K562 (cell line): ENCODE measurements around the gene ADGRB2. TPM values are rescaled to one million over a fixed set of nuclear protein-coding genes. Genes with fewer than 3 reads are reported as not detected.

Experiments used
- BRF2 ChIP-seq: IDR thresholded peaks from 3 replicates; pipeline ENCODE4 v1.6.1; 2011; ENCODE audit warnings: borderline replicate concordance, mild to moderate bottlenecking; ENCODE audit not compliant: insufficient read length, insufficient read depth
- E2F5 ChIP-seq: sonication (generic); formaldehyde crosslinking; IDR thresholded peaks from 2 replicates; pipeline ENCODE4 v1.8.0; 2022; ENCODE audit warnings: mild to moderate bottlenecking, missing genetic modification reagents
- EHMT2 ChIP-seq: fragments of 450-650 bp; IDR thresholded peaks from 2 replicates; pipeline ENCODE4 v1.6.1; 2018; ENCODE audit warnings: antibody characterized with exemption
- HMGXB4 ChIP-seq: sonication (generic); formaldehyde crosslinking; IDR thresholded peaks from 2 replicates; pipeline ENCODE4 v1.8.1; 2023; ENCODE audit warnings: mild to moderate bottlenecking, missing genetic modification reagents
- KDM5B ChIP-seq: fragments of 200-600 bp; sonication (generic); IDR thresholded peaks from 2 replicates; pipeline ENCODE4 v1.6.1; 2012; ENCODE audit warnings: low read depth, mild to moderate bottlenecking, moderate library complexity, low read length, control low read depth, inconsistent platforms; ENCODE audit not compliant: insufficient replicate concordance
- NR4A1 ChIP-seq, 2 experiments: fragments of 250-450 bp in 1 of 2; fragments of 450-650 bp in 1 of 2; sonication (Bioruptor Pico) in 1 of 2; IDR thresholded peaks; 2 replicates each; pipeline versions ENCODE4 v1.4.0 to v1.6.1; 2016 to 2020; ENCODE audit warnings: mild to moderate bottlenecking in 2 of 2, missing compliant biosample characterization in 1 of 2, missing genetic modification characterization in 1 of 2, moderate library complexity in 1 of 2
- RBM15 ChIP-seq: fragments of 200-400 bp; formaldehyde crosslinking; IDR thresholded peaks from 2 replicates; pipeline ENCODE4 v1.6.1; 2018; ENCODE audit warnings: mild to moderate bottlenecking, low read length, moderate library complexity; ENCODE audit not compliant: insufficient read depth
- SMAD3 ChIP-seq: fragments of 450-650 bp; formaldehyde crosslinking; conservative IDR thresholded peaks from 2 replicates; pipeline ENCODE4 v1.4.0; 2020; ENCODE audit warnings: mild to moderate bottlenecking
- SMAD4 ChIP-seq: fragments of 250-450 bp; sonication (Bioruptor Pico); conservative IDR thresholded peaks from 2 replicates; pipeline ENCODE4 v1.8.0; 2021; ENCODE audit warnings: inconsistent platforms, mild to moderate bottlenecking, moderate library complexity
- STAG1 ChIP-seq: sonication (generic); formaldehyde crosslinking; IDR thresholded peaks from 2 replicates; pipeline ENCODE4 v1.5.0; 2020; ENCODE audit warnings: missing genetic modification reagents, borderline replicate concordance
- TCF7L2 ChIP-seq: fragments of 150-350 bp; IDR thresholded peaks from 2 replicates; pipeline ENCODE4 v1.6.1; 2016; ENCODE audit warnings: low read depth, mild to moderate bottlenecking, low read length, moderate library complexity
- TEAD1 ChIP-seq, 2 experiments: fragments of 450-650 bp in 1 of 2; sonication (generic) in 1 of 2; formaldehyde crosslinking; IDR thresholded peaks; 2 replicates each; pipeline versions ENCODE4 v1.4.0 to v1.8.0; 2020 to 2022; ENCODE audit warnings: mild to moderate bottlenecking in 2 of 2, missing genetic modification reagents in 1 of 2
- ZNF511 ChIP-seq: sonication (generic); formaldehyde crosslinking; IDR thresholded peaks from 2 replicates; pipeline ENCODE4 v1.8.0; 2022; ENCODE audit warnings: mild to moderate bottlenecking, missing genetic modification reagents
- ZNF644 ChIP-seq: fragments of 200-800 bp; sonication (Bioruptor generic); IDR thresholded peaks from 2 replicates; pipeline ENCODE4 v1.6.1; 2016; ENCODE audit warnings: low read depth, missing genetic modification characterization, missing compliant biosample characterization
- polyA plus RNA-seq, 8 experiments: library from polyadenylated mRNA; depleted of rRNA in 4 of 8; stranded (reverse) in 5 of 8; unstranded in 3 of 8; fragments of >200 nt; fragmentation: Nextera tagmentation in 2 of 8; fragmentation: Illumina TruSeq in 1 of 8; extraction: Ambion mirVana in 2 of 8; extraction: Trizol in 1 of 8; gene quantifications; 2 replicates each; pipeline versions ENCODE4 v1.2.1 to v1.2.3, GENCODE V29; 2011 to 2014; ENCODE audit warnings: inconsistent platforms in 1 of 8, missing spikeins in 1 of 8
- total RNA-seq, 7 experiments: library from RNA; depleted of rRNA in 6 of 7; stranded (reverse); fragments of >200 nt in 6 of 7; fragmentation: Illumina TruSeq in 2 of 7; extraction: Trizol in 2 of 7; gene quantifications; 2 replicates each; pipeline versions ENCODE4 v1.2.1 to v1.2.3, GENCODE V29; 2011 to 2021; ENCODE audit warnings: low replicate concordance in 1 of 7
- TF ChIP-seq, protein P1 (sequence below): fragments of 450-650 bp; conservative IDR thresholded peaks from 2 replicates; pipeline ENCODE4 v1.6.1; 2016; ENCODE audit warnings: missing genetic modification characterization, low read depth, mild to moderate bottlenecking, missing compliant biosample characterization, moderate library complexity
- TF ChIP-seq, protein P2 (sequence below): sonication (generic); formaldehyde crosslinking; IDR thresholded peaks from 2 replicates; pipeline ENCODE4 v1.8.0; 2022; ENCODE audit warnings: mild to moderate bottlenecking, missing genetic modification reagents, borderline replicate concordance

ADGRB2 gene
- total and polyA plus RNA-seq, 9 of the 15 experiments (the other 6 are each of a cell fraction or from before 2014, with no cell fraction given), result 0.04 to 0.23 (median 0.20) TPM; not detected in 2

DNA sequence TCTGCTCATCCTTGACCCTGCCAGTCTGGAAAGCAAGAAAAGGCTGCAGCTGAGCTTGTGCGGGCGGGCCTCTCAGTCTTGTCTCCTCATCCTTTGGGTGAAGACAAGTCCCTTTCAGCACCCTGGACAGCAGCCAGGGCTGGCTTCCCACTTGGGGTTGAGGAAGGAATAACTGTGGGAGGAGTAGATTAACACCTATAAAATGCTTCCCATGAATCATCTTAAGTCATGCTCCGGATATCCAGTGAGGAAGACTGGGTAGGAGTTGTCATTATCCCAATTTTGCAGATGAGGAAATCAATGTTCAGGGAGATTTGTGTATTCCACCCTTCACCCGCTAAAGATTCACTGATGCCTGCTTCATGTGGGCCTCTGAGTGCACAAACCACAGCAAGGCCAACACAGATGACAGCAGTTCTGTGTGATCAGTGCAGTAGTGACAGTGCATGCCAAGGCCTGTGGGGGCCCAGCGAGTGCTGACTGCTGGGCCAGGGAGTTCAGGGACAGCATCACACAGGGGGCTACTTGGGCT, 40.2 kb downstream of the ADGRB2 start (continued):
- TF ChIP-seq E2F5 (CRISPR knock-in tag) (peak; percentile 68; the same call in 1 of the 2 replicates), TEAD1 (CRISPR knock-in tag; IDR thresholded peaks at IDR 0.05) (peak in 1 of 2 experiments; percentile 43; a peak in 1 of 4 replicates), EHMT2 (peak; percentile 99), NR4A1 (CRISPR knock-in tag; IDR thresholded peaks at IDR 0.05) (no peak), NR4A1 (tag; IDR thresholded peaks at IDR 0.05) (peak; percentile 64; the same call in 1 of the 2 replicates), ZNF511 (peak; percentile 90), RBM15 (no peak), BRF2 (no peak), KDM5B (no peak), ZNF644 (tag) (peak; percentile 62; the same call in 1 of the 2 replicates), STAG1 (CRISPR knock-in tag) (0 out of 2 replicates have a peak, but pooled peaks have one; percentile 7), HMGXB4 (CRISPR knock-in tag) (0 out of 2 replicates have a peak, but pooled peaks have one; percentile 54), SMAD3 (CRISPR knock-in tag) (0 out of 2 replicates have a peak, but pooled peaks have one; percentile 33), SMAD4 (peak; percentile 56), TCF7L2 (no peak)
- TF ChIP-seq, protein P1, sequence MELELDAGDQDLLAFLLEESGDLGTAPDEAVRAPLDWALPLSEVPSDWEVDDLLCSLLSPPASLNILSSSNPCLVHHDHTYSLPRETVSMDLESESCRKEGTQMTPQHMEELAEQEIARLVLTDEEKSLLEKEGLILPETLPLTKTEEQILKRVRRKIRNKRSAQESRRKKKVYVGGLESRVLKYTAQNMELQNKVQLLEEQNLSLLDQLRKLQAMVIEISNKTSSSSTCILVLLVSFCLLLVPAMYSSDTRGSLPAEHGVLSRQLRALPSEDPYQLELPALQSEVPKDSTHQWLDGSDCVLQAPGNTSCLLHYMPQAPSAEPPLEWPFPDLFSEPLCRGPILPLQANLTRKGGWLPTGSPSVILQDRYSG (tag), result peak; percentile 76
- TF ChIP-seq, protein P2, sequence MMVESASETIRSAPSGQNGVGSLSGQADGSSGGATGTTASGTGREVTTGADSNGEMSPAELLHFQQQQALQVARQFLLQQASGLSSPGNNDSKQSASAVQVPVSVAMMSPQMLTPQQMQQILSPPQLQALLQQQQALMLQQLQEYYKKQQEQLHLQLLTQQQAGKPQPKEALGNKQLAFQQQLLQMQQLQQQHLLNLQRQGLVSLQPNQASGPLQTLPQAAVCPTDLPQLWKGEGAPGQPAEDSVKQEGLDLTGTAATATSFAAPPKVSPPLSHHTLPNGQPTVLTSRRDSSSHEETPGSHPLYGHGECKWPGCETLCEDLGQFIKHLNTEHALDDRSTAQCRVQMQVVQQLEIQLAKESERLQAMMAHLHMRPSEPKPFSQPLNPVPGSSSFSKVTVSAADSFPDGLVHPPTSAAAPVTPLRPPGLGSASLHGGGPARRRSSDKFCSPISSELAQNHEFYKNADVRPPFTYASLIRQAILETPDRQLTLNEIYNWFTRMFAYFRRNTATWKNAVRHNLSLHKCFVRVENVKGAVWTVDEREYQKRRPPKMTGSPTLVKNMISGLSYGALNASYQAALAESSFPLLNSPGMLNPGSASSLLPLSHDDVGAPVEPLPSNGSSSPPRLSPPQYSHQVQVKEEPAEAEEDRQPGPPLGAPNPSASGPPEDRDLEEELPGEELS (CRISPR knock-in tag), result 0 out of 2 replicates have a peak, but pooled peaks have one; percentile 48
- TF ChIP-seq, all 486 proteins: peak for 52
